Tibial nerve (tissue), 4 donors: ENCODE results near the gene RUNX1. TPM values are rescaled to one million over a fixed set of nuclear protein-coding genes. Genes with fewer than 3 reads are reported as not detected.

Experiments used
- DNase-seq, 2 donors: peaks; one replicate each; pipeline ENCODE4 v3.0.0-alpha.2; 2019; ENCODE audit warnings: low spot score in 2 of 2
- H3K27ac ChIP-seq, 4 donors: fragments of 200-600 bp; sonication (generic) in 3 of 4; one replicate each; pipeline ENCODE4 v1.5.1; 2017 to 2019; ENCODE audit warnings: mild to moderate bottlenecking in 1 of 4
- H3K27me3 ChIP-seq, 2 donors: fragments of 200-600 bp; sonication (generic) in 1 of 2; one replicate each; pipeline versions ENCODE4 v1.5.1 to v1.6.0; 2017 to 2019
- H3K36me3 ChIP-seq, 3 donors: fragments of 200-600 bp; sonication (generic); one replicate each; pipeline ENCODE4 v1.5.1; 2018 to 2019
- H3K4me1 ChIP-seq, 4 donors: fragments of 200-600 bp; sonication (generic) in 3 of 4; one replicate each; pipeline ENCODE4 v1.5.1; 2017 to 2019
- H3K4me3 ChIP-seq, 4 donors: fragments of 200-600 bp; sonication (generic) in 3 of 4; one replicate each; pipeline ENCODE4 v1.5.1; 2017 to 2019; ENCODE audit warnings: mild to moderate bottlenecking in 1 of 4, moderate library complexity in 1 of 4
- H3K9me3 ChIP-seq, 4 donors: fragments of 200-600 bp; sonication (generic) in 3 of 4; one replicate each; pipeline ENCODE4 v1.5.1; 2017 to 2019
- EP300 ChIP-seq, 2 donors: sonication (generic); formaldehyde crosslinking; IDR thresholded peaks; one replicate each; pipeline ENCODE4 v1.6.1; 2017; ENCODE audit warnings: antibody characterized with exemption in 2 of 2, mild to moderate bottlenecking in 1 of 2
- POLR2A ChIP-seq, 2 donors: fragments of 450-650 bp; IDR thresholded peaks; one replicate each; pipeline ENCODE4 v1.6.1; 2017; ENCODE audit warnings: antibody characterized with exemption in 2 of 2, mild to moderate bottlenecking in 2 of 2, moderate library complexity in 2 of 2
- WGBS, 2 donors: methylation state at CpG; one replicate each; pipeline ENCODE4 v1.1.5; 2018; 5-methylcytosine and 5-hydroxymethylcytosine counted together
- total RNA-seq, 4 donors: library from RNA; depleted of rRNA; stranded (reverse); fragments of >200 nt; gene quantifications; one replicate each; pipeline ENCODE4 v1.1.0, GENCODE V29; 2016
- TF ChIP-seq, protein P1 (sequence below), 5 experiments: fragments of 200-600 bp in 3 of 5; fragments of 450-650 bp in 2 of 5; sonication (generic) in 3 of 5; IDR thresholded peaks; one replicate each; pipeline ENCODE4 v1.5.1; 2016 to 2019; ENCODE audit warnings: antibody characterized with exemption in 5 of 5, mild to moderate bottlenecking in 3 of 5, moderate library complexity in 2 of 5

The RUNX1 gene
- total RNA-seq, 4 donors from 2014 or later, result 23.6 to 36.9 (median 26.3) TPM

DNA sequence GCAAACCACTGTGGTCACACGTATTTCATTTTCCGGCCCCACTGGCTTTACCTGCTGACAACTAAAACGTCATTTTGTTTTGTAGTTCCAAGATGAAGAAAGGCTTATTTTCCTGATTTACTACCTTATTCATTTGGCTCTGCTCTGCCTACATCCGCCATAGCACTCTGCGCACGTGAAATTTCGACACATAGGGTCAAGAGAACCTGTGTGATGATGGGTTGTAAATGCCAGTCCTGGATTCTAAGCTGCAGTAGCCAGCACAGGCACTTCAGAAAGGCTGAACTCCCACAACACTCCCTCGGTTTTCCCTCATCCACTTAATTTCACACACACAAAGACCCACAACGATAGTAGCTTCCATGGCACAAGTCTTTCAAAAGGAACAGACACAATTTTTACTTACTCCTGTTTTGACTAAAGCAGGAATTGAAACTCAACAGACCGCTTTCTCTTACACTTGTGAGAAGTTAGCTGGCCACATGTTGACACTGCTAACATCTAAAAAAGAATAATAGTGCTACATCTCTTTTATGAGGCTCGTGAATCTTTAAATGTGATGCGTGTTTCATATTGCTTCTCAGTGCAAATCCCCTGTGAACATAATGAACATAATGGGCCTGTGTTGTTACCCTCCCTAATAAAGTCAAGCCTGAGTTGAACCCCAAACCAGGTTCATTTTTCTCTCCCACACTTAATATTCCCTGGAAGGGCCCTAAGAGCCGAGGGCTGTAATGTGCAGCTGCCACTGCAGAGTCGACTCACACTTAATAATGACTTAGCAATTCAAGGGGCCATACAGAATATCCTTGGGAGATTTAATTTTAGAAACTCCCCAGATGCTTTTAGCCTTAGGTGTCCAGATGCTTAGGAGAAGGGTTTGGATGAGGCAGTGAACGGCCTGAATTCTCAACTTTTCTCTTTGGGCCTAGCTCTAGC is 1.5 kb upstream of the RUNX1 start:
- TF ChIP-seq POLR2A (IDR thresholded peaks at IDR 0.05) (no peak), EP300 (IDR thresholded peaks at IDR 0.05) (no peak)
- TF ChIP-seq, protein P1, sequence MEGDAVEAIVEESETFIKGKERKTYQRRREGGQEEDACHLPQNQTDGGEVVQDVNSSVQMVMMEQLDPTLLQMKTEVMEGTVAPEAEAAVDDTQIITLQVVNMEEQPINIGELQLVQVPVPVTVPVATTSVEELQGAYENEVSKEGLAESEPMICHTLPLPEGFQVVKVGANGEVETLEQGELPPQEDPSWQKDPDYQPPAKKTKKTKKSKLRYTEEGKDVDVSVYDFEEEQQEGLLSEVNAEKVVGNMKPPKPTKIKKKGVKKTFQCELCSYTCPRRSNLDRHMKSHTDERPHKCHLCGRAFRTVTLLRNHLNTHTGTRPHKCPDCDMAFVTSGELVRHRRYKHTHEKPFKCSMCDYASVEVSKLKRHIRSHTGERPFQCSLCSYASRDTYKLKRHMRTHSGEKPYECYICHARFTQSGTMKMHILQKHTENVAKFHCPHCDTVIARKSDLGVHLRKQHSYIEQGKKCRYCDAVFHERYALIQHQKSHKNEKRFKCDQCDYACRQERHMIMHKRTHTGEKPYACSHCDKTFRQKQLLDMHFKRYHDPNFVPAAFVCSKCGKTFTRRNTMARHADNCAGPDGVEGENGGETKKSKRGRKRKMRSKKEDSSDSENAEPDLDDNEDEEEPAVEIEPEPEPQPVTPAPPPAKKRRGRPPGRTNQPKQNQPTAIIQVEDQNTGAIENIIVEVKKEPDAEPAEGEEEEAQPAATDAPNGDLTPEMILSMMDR (IDR thresholded peaks at IDR 0.05), result no peak
- H3K36me3 ChIP-seq, result no peaks in the 10 kb centered on the region
- peak overlapping the region in 2 of 4 donors; percentile 32 to 75 for H3K27ac ChIP-seq
- H3K27me3 ChIP-seq, result no peaks in the 10 kb centered on the region
- no peak overlapping the region for H3K4me3 ChIP-seq
- no peak for DNase-seq
- H3K4me1 ChIP-seq, result peaks cover 0 to 47% (median 21%) of the 10 kb centered on the region in 4 donors
- 84 to 87% methylated on average over 15 of the region's 15 CpGs for WGBS, 2 donors
- H3K9me3 ChIP-seq, result no peaks in the 10 kb centered on the region

- WGBS, 2 donors, result 71 to 80% methylated on average over 6 of the region's 6 CpGs
- Histone ChIP-seq H3K27ac (peak overlapping the region in 3 of 4 donors; percentile 5 to 58 (median 46)), H3K9me3 (no peaks in the 10 kb centered on the region), H3K27me3 (no peaks in the 10 kb centered on the region), H3K4me3 (peak overlapping the region in 3 of 4 donors; percentile 10 to 41 (median 31)), H3K4me1 (peaks cover 0 to 38% (median 19%) of the 10 kb centered on the region in 4 donors), H3K36me3 (no peaks in the 10 kb centered on the region)
- TF ChIP-seq, protein P1 (IDR thresholded peaks at IDR 0.05), result no peak
- TF ChIP-seq EP300 (IDR thresholded peaks at IDR 0.05) (no peak), POLR2A (IDR thresholded peaks at IDR 0.05) (no peak)
- DNase-seq, result no peak
These were observed 910 bp downstream of the RUNX1 start for GRCh38 chr21:35048183-35048601.

- Histone ChIP-seq H3K27me3 (no peaks in the 10 kb centered on the region), H3K36me3 (no peaks in the 10 kb centered on the region), H3K9me3 (no peaks in the 10 kb centered on the region), H3K27ac (peak overlapping the region in 3 of 4 donors; percentile 38 to 58 (median 46)), H3K4me3 (peak overlapping the region in 3 of 4 donors; percentile 5 to 41 (median 31)), H3K4me1 (peaks cover 0 to 34% (median 19%) of the 10 kb centered on the region in 4 donors)
- no peak for DNase-seq
- 38 to 56% methylated on average over 6 to 8 of the region's 8 CpGs for WGBS, 2 donors
- no peak for TF ChIP-seq POLR2A (IDR thresholded peaks at IDR 0.05)
- TF ChIP-seq, protein P1 (IDR thresholded peaks at IDR 0.05), result no peak
- no peak for TF ChIP-seq EP300 (IDR thresholded peaks at IDR 0.05)
These were observed 2.2 kb downstream of the RUNX1 start for GRCh38 chr21:35046880-35047229.

DNA sequence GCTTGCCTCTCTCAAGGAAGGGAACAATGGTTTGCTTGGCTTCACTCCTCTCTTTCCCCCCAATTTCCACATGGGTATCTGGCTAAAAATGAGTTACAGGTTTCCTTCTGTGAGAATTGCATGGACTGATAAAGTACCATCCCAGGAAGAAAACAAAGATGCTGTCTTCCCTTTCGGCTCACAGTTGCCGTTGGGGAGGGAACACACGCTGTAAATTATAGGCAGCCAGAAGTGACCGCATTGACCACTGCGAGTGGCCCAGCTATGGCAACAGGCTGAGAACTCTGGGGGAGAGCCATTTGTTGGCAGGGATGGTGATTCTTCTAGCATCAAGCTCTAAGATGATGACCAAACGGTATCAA is 2.9 kb downstream of the RUNX1 start:
- Histone ChIP-seq H3K4me3 (peak overlapping the region in 1 of 4 donors; percentile 31), H3K36me3 (no peaks in the 10 kb centered on the region), H3K9me3 (no peaks in the 10 kb centered on the region), H3K27ac (peak overlapping the region in 1 of 4 donors; percentile 46), H3K4me1 (peaks cover 0 to 28% (median 15%) of the 10 kb centered on the region in 4 donors), H3K27me3 (no peaks in the 10 kb centered on the region)
- DNase-seq, result no peak
- TF ChIP-seq, protein P1 (IDR thresholded peaks at IDR 0.05), result no peak
- TF ChIP-seq EP300 (IDR thresholded peaks at IDR 0.05), result no peak
- TF ChIP-seq POLR2A (IDR thresholded peaks at IDR 0.05), result no peak
- WGBS, 2 donors, result 84 to 88% methylated on average over 6 of the region's 6 CpGs
